ENCODE results near the gene CDKN1C.

DNA sequence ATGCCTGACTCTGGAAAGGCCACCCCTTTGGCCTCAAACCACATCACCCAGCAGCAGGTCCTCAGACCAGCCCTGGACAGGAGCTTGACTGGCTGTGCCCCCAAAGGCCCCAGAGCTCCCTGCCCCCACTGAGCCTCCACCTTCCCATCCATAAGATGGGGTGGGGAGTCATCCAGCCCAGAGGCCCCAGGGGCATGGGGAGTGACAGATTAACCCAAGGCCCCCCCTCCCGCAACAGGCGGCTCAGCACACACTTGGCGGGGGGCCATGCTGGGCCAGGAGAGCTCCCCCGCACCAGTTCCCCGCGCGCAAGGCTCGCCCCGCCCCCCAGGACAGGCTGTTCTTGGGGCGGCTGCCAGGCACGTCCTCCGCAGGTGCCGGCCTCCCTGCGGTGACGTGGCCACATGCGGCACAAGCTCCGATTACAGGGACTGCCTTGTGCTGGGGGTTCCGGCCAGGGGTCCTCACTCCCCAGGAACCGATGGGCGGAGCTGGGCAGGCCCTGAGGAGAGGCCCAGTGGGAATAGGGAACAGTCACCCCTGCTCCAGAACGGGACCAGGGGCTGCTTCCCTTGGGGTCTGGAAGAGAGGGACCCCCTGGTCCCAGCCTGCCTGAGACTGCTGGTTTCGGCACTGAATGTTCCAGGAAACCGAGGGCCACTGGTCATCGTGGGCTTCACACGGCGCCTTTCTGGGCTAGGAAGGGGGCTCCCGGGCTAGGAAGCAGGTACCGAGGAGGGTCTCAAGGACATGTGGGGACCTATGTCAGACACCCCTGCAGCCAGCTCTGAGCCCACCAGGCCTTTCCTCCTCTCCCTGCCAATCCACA lies 5.1 kb upstream of the CDKN1C start:
- TF ChIP-seq CTCF (conservative IDR thresholded peaks at IDR 0.05; ENCODE audit: low read depth, low read length): no peak
- TF ChIP-seq EZH2phosphoT487 (IDR thresholded peaks at IDR 0.05; ENCODE audit: borderline replicate concordance, low read length): no peak
